H9 (cell line): ENCODE results near the gene LTA4H. TPM values are rescaled to one million over a fixed set of nuclear protein-coding genes. Genes with fewer than 3 reads are reported as not detected.

ENCODE experiments used
- DNase-seq: peaks from one replicate; pipeline ENCODE4 v3.0.0-alpha.2; 2017
- H2AFZ ChIP-seq: one replicate; pipeline ENCODE4 v1.6.1; 2013; ENCODE audit warnings: mild to moderate bottlenecking, low read length, control low read depth, moderate library complexity
- H2AK5ac ChIP-seq: 2 replicates; pipeline ENCODE4 v1.6.1; 2013; ENCODE audit warnings: low read length, control low read depth, mixed read lengths; ENCODE audit not compliant: insufficient read length
- H2BK120ac ChIP-seq: one replicate; pipeline ENCODE4 v1.6.1; 2013; ENCODE audit warnings: low read depth, mild to moderate bottlenecking, low read length, control low read depth, inconsistent platforms; ENCODE audit not compliant: poor library complexity, severe bottlenecking
- H2BK12ac ChIP-seq: 2 replicates; pipeline ENCODE4 v1.6.1; 2013; ENCODE audit warnings: low read length, control low read depth, mixed read lengths, low read depth; ENCODE audit not compliant: insufficient read length
- H2BK15ac ChIP-seq: 2 replicates; pipeline ENCODE4 v1.6.1; 2013; ENCODE audit warnings: low read depth, low read length, control low read depth
- H2BK20ac ChIP-seq: one replicate; pipeline ENCODE4 v1.6.1; 2013; ENCODE audit warnings: low read depth, mild to moderate bottlenecking, low read length, control low read depth, inconsistent platforms; ENCODE audit not compliant: poor library complexity, severe bottlenecking
- H2BK5ac ChIP-seq: 2 replicates; pipeline ENCODE4 v1.6.1; 2013; ENCODE audit warnings: low read length, control low read depth, mixed read lengths; ENCODE audit not compliant: insufficient read length
- H3K14ac ChIP-seq: 2 replicates; pipeline ENCODE4 v1.6.1; 2013; ENCODE audit warnings: low read length, control low read depth; ENCODE audit not compliant: insufficient read depth
- H3K18ac ChIP-seq: 2 replicates; pipeline ENCODE4 v1.6.1; 2013; ENCODE audit warnings: low read depth, mild to moderate bottlenecking, mixed read lengths, low read length, control low read depth; ENCODE audit not compliant: insufficient read length
- H3K23ac ChIP-seq: 2 replicates; pipeline ENCODE4 v1.6.1; 2013; ENCODE audit warnings: low read length, control low read depth, mixed read lengths, low read depth; ENCODE audit not compliant: insufficient read length
- H3K23me2 ChIP-seq: 2 replicates; pipeline ENCODE4 v1.6.1; 2013; ENCODE audit warnings: low read depth, mild to moderate bottlenecking, mixed read lengths, low read length, control low read depth; ENCODE audit not compliant: insufficient read length, poor library complexity, severe bottlenecking
- H3K27ac ChIP-seq: 2 replicates; pipeline ENCODE4 v1.5.1; 2013; ENCODE audit warnings: low read length, control low read depth, mixed read lengths, low read depth; ENCODE audit not compliant: insufficient read length
- H3K27me3 ChIP-seq: 2 replicates; pipeline ENCODE4 v1.6.1; 2013; ENCODE audit warnings: low read length, control low read depth, inconsistent platforms; ENCODE audit not compliant: insufficient read depth
- H3K4ac ChIP-seq: 2 replicates; pipeline ENCODE4 v1.6.1; 2013; ENCODE audit warnings: low read depth, mild to moderate bottlenecking, control low read depth, inconsistent platforms, low read length, moderate library complexity
- H3K4me1 ChIP-seq: 2 replicates; pipeline ENCODE4 v1.6.1; 2013; ENCODE audit warnings: low read length, control low read depth, inconsistent platforms; ENCODE audit not compliant: insufficient read depth
- H3K4me2 ChIP-seq: 2 replicates; pipeline ENCODE4 v1.6.1; 2013; ENCODE audit warnings: low read length, control low read depth, mixed read lengths; ENCODE audit not compliant: insufficient read length, insufficient read depth
- H3K56ac ChIP-seq: 2 replicates; pipeline ENCODE4 v1.6.1; 2013; ENCODE audit warnings: low read depth, mild to moderate bottlenecking, mixed read lengths, low read length, control low read depth; ENCODE audit not compliant: insufficient read length
- H3K79me1 ChIP-seq: 2 replicates; pipeline ENCODE4 v1.6.1; 2013; ENCODE audit warnings: low read depth, mild to moderate bottlenecking, moderate library complexity, low read length, control low read depth, inconsistent platforms; ENCODE audit not compliant: insufficient read depth, poor library complexity, severe bottlenecking
- H3K79me2 ChIP-seq: 2 replicates; pipeline ENCODE4 v1.6.1; 2013; ENCODE audit warnings: low read length, control low read depth, inconsistent platforms; ENCODE audit not compliant: insufficient read depth
- H3K9ac ChIP-seq: 2 replicates; pipeline ENCODE4 v1.6.1; 2013; ENCODE audit warnings: low read length, control low read depth, mixed read lengths; ENCODE audit not compliant: insufficient read length; ENCODE audit errors: extremely low read depth
- H3K9me3 ChIP-seq: one replicate; pipeline ENCODE4 v1.6.1; 2013; ENCODE audit warnings: low read depth, low read length, inconsistent platforms; ENCODE audit not compliant: control insufficient read depth
- H3T11ph ChIP-seq: one replicate; pipeline ENCODE4 v1.6.1; 2013; ENCODE audit warnings: mild to moderate bottlenecking, low read length, control low read depth, inconsistent platforms
- H4K20me1 ChIP-seq: one replicate; pipeline ENCODE4 v1.6.1; 2013; ENCODE audit not compliant: control insufficient read depth, insufficient read length, insufficient read depth
- H4K5ac ChIP-seq: 2 replicates; pipeline ENCODE4 v1.6.1; 2013; ENCODE audit warnings: low read depth, mild to moderate bottlenecking, mixed read lengths, low read length, control low read depth; ENCODE audit not compliant: insufficient read length
- H4K8ac ChIP-seq: replicated peaks from 2 replicates; pipeline ENCODE4 v1.6.1; 2013; ENCODE audit warnings: low read length, control low read depth, mixed read lengths, low read depth; ENCODE audit not compliant: insufficient read length
- H4K91ac ChIP-seq: 2 replicates; pipeline ENCODE4 v1.6.1; 2013; ENCODE audit warnings: low read depth, mild to moderate bottlenecking, moderate library complexity, mixed read lengths, low read length, control low read depth; ENCODE audit not compliant: insufficient read length
- H3K27ac Mint-ChIP-seq, 3 experiments: 2 replicates in 2 of 3; 3 replicates in 1 of 3; pipeline ENCODE4 v1.8.0; 2020 to 2021; ENCODE audit warnings: mixed read lengths in 3 of 3, mild to moderate bottlenecking in 1 of 3, moderate library complexity in 1 of 3
- H3K27me3 Mint-ChIP-seq: 2 replicates; pipeline ENCODE4 v1.8.0; 2021; ENCODE audit warnings: low read depth, mild to moderate bottlenecking, moderate library complexity, mixed read lengths
- H3K36me3 Mint-ChIP-seq, 3 experiments: 2 replicates in 2 of 3; 3 replicates in 1 of 3; pipeline ENCODE4 v1.8.0; 2020 to 2021; ENCODE audit warnings: low read depth in 3 of 3, mixed read lengths in 3 of 3; ENCODE audit not compliant: insufficient read depth in 1 of 3
- H3K4me1 Mint-ChIP-seq, 2 experiments: 2 replicates each; pipeline ENCODE4 v1.8.0; 2020; ENCODE audit warnings: mixed read lengths in 2 of 2
- H3K4me3 Mint-ChIP-seq, 2 experiments: 2 replicates in 1 of 2; 3 replicates in 1 of 2; pipeline ENCODE4 v1.8.0; 2020 to 2021; ENCODE audit warnings: mild to moderate bottlenecking in 2 of 2, mixed read lengths in 2 of 2, moderate library complexity in 1 of 2
- H3K9me3 Mint-ChIP-seq, 2 experiments: 2 replicates in 1 of 2; 3 replicates in 1 of 2; pipeline ENCODE4 v1.8.0; 2020; ENCODE audit warnings: mild to moderate bottlenecking in 2 of 2, mixed read lengths in 2 of 2, moderate library complexity in 1 of 2
- CTCF ChIP-seq: fragments of 200-600 bp; sonication (generic); conservative IDR thresholded peaks from 3 replicates; pipeline ENCODE4 v1.8.0; 2021; ENCODE audit warnings: antibody characterized with exemption, mild to moderate bottlenecking
- WGBS: extraction: QIAGEN DNeasy Blood & Tissue Kit; methylation state at CpG from one replicate; pipeline ENCODE4 v1.1.7; 2013; ENCODE audit warnings: missing lambda C conversion rate, low lambda C conversion rate, mixed read lengths; ENCODE audit not compliant: insufficient read length; ENCODE audit errors: extremely low coverage; 5-methylcytosine and 5-hydroxymethylcytosine counted together
- total RNA-seq: library from RNA; stranded (reverse); gene quantifications from 2 replicates; pipeline ENCODE4 v1.2.1, GENCODE V29; 2021

Gene LTA4H
- total RNA-seq, 1 experiment from 2014 or later = 144 TPM

- H3T11ph ChIP-seq = no peak overlapping the region
- H4K8ac ChIP-seq = no peak overlapping the region
- no peak overlapping the region for H2AFZ ChIP-seq
- no peaks in the 10 kb centered on the region for H3K27me3 ChIP-seq
- H3K23me2 ChIP-seq = no peaks in the 10 kb centered on the region
- H3K18ac ChIP-seq = no peak overlapping the region
- no peak overlapping the region for H2BK20ac ChIP-seq
- H2BK15ac ChIP-seq = no peak overlapping the region
- H3K14ac ChIP-seq = no peak overlapping the region
- Mint-ChIP-seq H3K36me3 (peaks cover 0 to 11% (median 6%) of the 10 kb centered on the region in 3 experiments; a peak in 5 of 7 replicates), H3K27ac (no peak overlapping the region), H3K4me3 (no peak overlapping the region), H3K27me3 (no peaks in the 10 kb centered on the region; the same call in 1 of the 2 replicates), H3K4me1 (peaks cover 27 to 40% of the 10 kb centered on the region in 2 experiments), H3K9me3 (peaks cover 6 to 7% of the 10 kb centered on the region in 2 experiments; a peak in 4 of 5 replicates)
- no CpG with 5 or more reads among the region's 2 CpGs for WGBS
- no peak overlapping the region for H4K5ac ChIP-seq
- no peak overlapping the region for H2BK120ac ChIP-seq
- no peaks in the 10 kb centered on the region for H4K20me1 ChIP-seq
- no peaks in the 10 kb centered on the region for H3K79me1 ChIP-seq
- no peak for TF ChIP-seq CTCF
- H4K91ac ChIP-seq = no peak overlapping the region
- peaks cover 2% of the 10 kb centered on the region; the same call in 1 of the 2 replicates for H3K4me1 ChIP-seq
- DNase-seq = no peak
- no peak overlapping the region for H3K23ac ChIP-seq
- no peak overlapping the region for H3K4me2 ChIP-seq
- H2BK12ac ChIP-seq = no peak overlapping the region
- no peak overlapping the region for H3K27ac ChIP-seq
- no peak overlapping the region for H3K4ac ChIP-seq
- H3K56ac ChIP-seq = no peak overlapping the region
- no peaks in the 10 kb centered on the region for H3K79me2 ChIP-seq
- no peak overlapping the region for H2AK5ac ChIP-seq
- H2BK5ac ChIP-seq = no peak overlapping the region
- no peaks in the 10 kb centered on the region for H3K9me3 ChIP-seq
- H3K9ac ChIP-seq = no peak overlapping the region
These were observed 61.0 kb downstream of the LTA4H start for GRCh38 chr12:95974358-95974757.
